CD14-positive monocyte (primary cell): ENCODE results near the gene AADACL3. TPM values are rescaled to one million over a fixed set of nuclear protein-coding genes. Genes with fewer than 3 reads are reported as not detected.

Source experiments
- DNase-seq, 3 donors: peaks; one replicate each; pipeline ENCODE4 v3.0.0-alpha.2; 2011 to 2022
- H2AFZ ChIP-seq: 2 replicates; pipeline ENCODE4 v1.6.0; 2012; ENCODE audit warnings: mild to moderate bottlenecking, low read depth, low read length, inconsistent platforms; ENCODE audit not compliant: insufficient read depth, poor library complexity, severe bottlenecking
- H3K27ac ChIP-seq, 2 donors: 1 replicate in 1 of 2; 2 replicates in 1 of 2; pipeline ENCODE4 v1.5.1; 2012 to 2013; ENCODE audit warnings: low read length in 2 of 2, control low read depth in 1 of 2, inconsistent platforms in 1 of 2, low read depth in 1 of 2, mild to moderate bottlenecking in 1 of 2
- H3K27me3 ChIP-seq, 2 donors: one replicate each; pipeline versions ENCODE4 v1.6.0 to v1.6.1; 2011 to 2013; ENCODE audit warnings: low read length in 2 of 2; ENCODE audit not compliant: control insufficient read depth in 2 of 2, insufficient read depth in 2 of 2
- H3K36me3 ChIP-seq, 2 donors: replicated peaks in 1 of 2; 1 replicate in 1 of 2; 2 replicates in 1 of 2; pipeline versions ENCODE4 v1.5.1 to v1.6.1; 2012 to 2013; ENCODE audit warnings: low read length in 2 of 2, control low read depth in 1 of 2, inconsistent platforms in 1 of 2, mild to moderate bottlenecking in 1 of 2; ENCODE audit not compliant: insufficient read depth in 2 of 2, control insufficient read depth in 1 of 2
- H3K4me1 ChIP-seq, 2 donors: 1 replicate in 1 of 2; 2 replicates in 1 of 2; pipeline versions ENCODE4 v1.5.1 to v1.6.1; 2012 to 2013; ENCODE audit warnings: low read length in 2 of 2, control low read depth in 1 of 2, inconsistent platforms in 1 of 2, mild to moderate bottlenecking in 1 of 2, moderate library complexity in 1 of 2; ENCODE audit not compliant: insufficient read depth in 2 of 2, control insufficient read depth in 1 of 2
- H3K4me2 ChIP-seq: replicated peaks from 2 replicates; pipeline ENCODE3; 2012; ENCODE audit warnings: low read length, moderate library complexity, mild to moderate bottlenecking; ENCODE audit not compliant: poor library complexity, severe bottlenecking; ENCODE audit errors: extremely low read depth
- H3K4me3 ChIP-seq, 3 experiments: fragments of 200-600 bp in 1 of 3; sonication (generic) in 1 of 3; replicated peaks in 1 of 3; 1 replicate in 2 of 3; 2 replicates in 1 of 3; pipeline ENCODE4 v1.5.1; 2011 to 2013; ENCODE audit warnings: low read length in 3 of 3, mild to moderate bottlenecking in 3 of 3, control low read depth in 2 of 3, low read depth in 2 of 3, inconsistent platforms in 1 of 3, moderate library complexity in 1 of 3
- H3K79me2 ChIP-seq: 2 replicates; pipeline ENCODE4 v1.6.0; 2012; ENCODE audit warnings: mild to moderate bottlenecking, control low read depth, inconsistent platforms, low read length, moderate library complexity; ENCODE audit not compliant: insufficient read depth
- H3K9ac ChIP-seq: 2 replicates; pipeline ENCODE4 v1.6.0; 2017; ENCODE audit warnings: low read length, mild to moderate bottlenecking; ENCODE audit not compliant: insufficient read depth, poor library complexity, severe bottlenecking
- H3K9me3 ChIP-seq, 2 donors: replicated peaks in 1 of 2; 1 replicate in 1 of 2; 2 replicates in 1 of 2; pipeline versions ENCODE4 v1.5.1 to v1.6.1; 2012 to 2013; ENCODE audit warnings: low read length in 2 of 2, control low read depth in 1 of 2; ENCODE audit not compliant: control insufficient read depth in 1 of 2, insufficient read depth in 1 of 2
- H4K20me1 ChIP-seq: 2 replicates; pipeline ENCODE4 v1.6.0; 2012; ENCODE audit warnings: mild to moderate bottlenecking, low read length, control low read depth, moderate library complexity; ENCODE audit not compliant: insufficient read depth
- H3K27ac Mint-ChIP-seq, 7 donors: one replicate each; pipeline ENCODE4 v1.8.0; 2020; ENCODE audit warnings: mild to moderate bottlenecking in 7 of 7, mixed read lengths in 7 of 7, moderate library complexity in 6 of 7, inconsistent platforms in 2 of 7
- H3K27me3 Mint-ChIP-seq, 3 donors: one replicate each; pipeline ENCODE4 v1.8.0; 2021 to 2022; ENCODE audit warnings: low read depth in 3 of 3, mild to moderate bottlenecking in 3 of 3, mixed read lengths in 3 of 3, moderate library complexity in 3 of 3, inconsistent platforms in 1 of 3
- H3K36me3 Mint-ChIP-seq, 2 donors: one replicate each; pipeline ENCODE4 v1.8.0; 2020; ENCODE audit warnings: mixed read lengths in 2 of 2, inconsistent platforms in 1 of 2, mild to moderate bottlenecking in 1 of 2
- H3K4me1 Mint-ChIP-seq: one replicate; pipeline ENCODE4 v1.8.0; 2020; ENCODE audit warnings: mild to moderate bottlenecking, mixed read lengths
- H3K4me3 Mint-ChIP-seq, 2 donors: one replicate each; pipeline ENCODE4 v1.8.0; 2020; ENCODE audit warnings: mild to moderate bottlenecking in 2 of 2, mixed read lengths in 2 of 2, moderate library complexity in 1 of 2
- H3K9me3 Mint-ChIP-seq, 7 donors: one replicate each; pipeline ENCODE4 v1.8.0; 2020 to 2022; ENCODE audit warnings: mixed read lengths in 7 of 7, mild to moderate bottlenecking in 6 of 7, moderate library complexity in 6 of 7, inconsistent platforms in 2 of 7
- CTCF ChIP-seq: fragments of 200-600 bp; IDR thresholded peaks from one replicate; pipeline ENCODE4 v1.8.0; 2022; ENCODE audit warnings: antibody characterized with exemption, mild to moderate bottlenecking
- WGBS: methylation state at CpG from one replicate; pipeline ENCODE4 v1.1.5; 2013; ENCODE audit warnings: missing lambda C conversion rate; ENCODE audit not compliant: insufficient coverage; 5-methylcytosine and 5-hydroxymethylcytosine counted together
- intact Hi-C, 2 donors: fragments of 100-400 bp; cut with micrococcal nuclease; formaldehyde crosslinking; loops; one replicate each; pipeline versions ENCODE4 v1.15.0 to v1.15.1; 2023
- polyA plus RNA-seq, 3 donors: library from polyadenylated mRNA; depleted of rRNA in 1 of 3; unstranded in 2 of 3; stranded (reverse) in 1 of 3; fragments of 300-500 nt in 2 of 3; fragments of >200 nt in 1 of 3; fragmentation: Illumina TruSeq in 2 of 3; gene quantifications; 1 replicate in 2 of 3; 2 replicates in 1 of 3; pipeline ENCODE4 v1.2.3, GENCODE V29; 2012 to 2021

Gene AADACL3
- polyA plus RNA-seq, 3 donors: not detected

GRCh38 chr1:12722626-12723025 is 6.7 kb downstream of the AADACL3 start:
- no peak for DNase-seq

GRCh38 chr1:12728391-12728790 is 12.5 kb downstream of the AADACL3 start:
- Histone ChIP-seq H3K79me2 (no peaks in the 10 kb centered on the region), H3K4me2 (no peak overlapping the region), H3K9me3 (peaks cover 0 to 6% of the 10 kb centered on the region in 2 donors), H3K9ac (no peak overlapping the region), H4K20me1 (no peaks in the 10 kb centered on the region), H3K4me1 (no peaks in the 10 kb centered on the region), H3K4me3 (no peak overlapping the region), H3K36me3 (no peaks in the 10 kb centered on the region), H2AFZ (no peak overlapping the region), H3K27ac (no peak overlapping the region), H3K27me3 (no peaks in the 10 kb centered on the region)
- TF ChIP-seq CTCF: no peak
- Mint-ChIP-seq H3K4me1 (no peaks in the 10 kb centered on the region), H3K27ac (no peak overlapping the region), H3K36me3 (no peaks in the 10 kb centered on the region), H3K9me3 (peaks cover 4 to 30% (median 22%) of the 10 kb centered on the region in 7 donors), H3K4me3 (no peak overlapping the region), H3K27me3 (peaks cover 9 to 12% (median 10%) of the 10 kb centered on the region in 3 donors)
- no peak for DNase-seq
- WGBS: no CpG with 5 or more reads among the region's 2 CpGs
- intact Hi-C loops: no loop called here

More at GRCh38 chr1:12722626-12723025, 6.7 kb downstream of the AADACL3 start:
- Histone ChIP-seq H2AFZ (no peak overlapping the region), H3K4me1 (no peaks in the 10 kb centered on the region), H3K79me2 (no peaks in the 10 kb centered on the region), H4K20me1 (no peaks in the 10 kb centered on the region), H3K9ac (no peak overlapping the region), H3K36me3 (no peaks in the 10 kb centered on the region), H3K4me3 (no peak overlapping the region), H3K27ac (no peak overlapping the region), H3K27me3 (no peaks in the 10 kb centered on the region), H3K9me3 (no peaks in the 10 kb centered on the region), H3K4me2 (no peak overlapping the region)
- no peak for TF ChIP-seq CTCF
- no peaks in the 10 kb centered on the region for H3K36me3 Mint-ChIP-seq
- no peaks in the 10 kb centered on the region for H3K4me1 Mint-ChIP-seq
- WGBS: no CpG with 5 or more reads among the region's 1 CpG
- H3K4me3 Mint-ChIP-seq: no peak overlapping the region
- peaks cover 0 to 3% (median 0%) of the 10 kb centered on the region in 7 donors for H3K9me3 Mint-ChIP-seq
- no peak overlapping the region for H3K27ac Mint-ChIP-seq
- intact Hi-C loops: no loop called here
- peaks cover 6 to 7% (median 7%) of the 10 kb centered on the region in 3 donors for H3K27me3 Mint-ChIP-seq
